HCT116 (cell line): ENCODE data around the gene CD99. TPM values are rescaled to one million over a fixed set of nuclear protein-coding genes. Genes with fewer than 3 reads are reported as not detected.

Source experiments
- ATAC-seq: fragments of 200-7000 bp; cut with Tn5 transposase; 2 replicates; pipeline ENCODE4 v1.9.1; 2020; ENCODE audit warnings: mild to moderate bottlenecking, moderate library complexity
- BruUV-seq: library from RNA; stranded (reverse); fragments of 400-500 nt; replicated peaks from 2 replicates; lab custom pipeline; 2021; lab: Mats Ljungman, UMichigan
- CTCF ChIA-PET: fragments of 300-600 bp; sonication (Branson Sonifier 250); formaldehyde crosslinking; loops from one replicate; lab custom pipeline; 2021; ENCODE audit warnings: antibody characterized with exemption; lab: Charles Lee
- POLR2A ChIA-PET: fragments of 300-600, 350-600 bp; sonication (Branson Sonifier 250); formaldehyde crosslinking; loops from one replicate; lab custom pipeline; 2021; ENCODE audit warnings: antibody characterized with exemption; lab: Charles Lee
- RAD21 ChIA-PET, 2 experiments: fragments of 300-600 bp; sonication (Branson Sonifier 250); formaldehyde crosslinking; loops; one replicate each; lab custom pipeline; 2023; ENCODE audit warnings: low total read pairs in 2 of 2; ENCODE audit not compliant: uncharacterized antibody in 2 of 2, unreplicated experiment in 2 of 2, low non-redundant PET in 1 of 2; lab: Charles Lee
- DNase-seq: peaks from one replicate; pipeline ENCODE4 v3.0.0-alpha.2; 2010; ENCODE audit warnings: low read depth, low spot score
- H2AFZ ChIP-seq: fragments of 200-600 bp; shearing (Covaris generic), sonication (generic); 2 replicates; pipeline ENCODE4 v1.6.1; 2017; ENCODE audit warnings: low read depth, mixed run types, mixed read lengths, antibody characterized with exemption, low read length; ENCODE audit not compliant: poor library complexity, severe bottlenecking
- H3K27ac ChIP-seq: 2 replicates; pipeline ENCODE4 v1.5.1; 2012; ENCODE audit warnings: low read depth, low read length
- H3K27me3 ChIP-seq: fragments of 200-600 bp; sonication (generic); 2 replicates; pipeline ENCODE4 v1.6.1; 2016; ENCODE audit warnings: mixed run types, low read length, mixed read lengths; ENCODE audit not compliant: insufficient read depth
- H3K36me3 ChIP-seq, 2 experiments: fragments of 200-500 bp in 1 of 2; fragments of 200-600 bp in 1 of 2; sonication (Bioruptor generic) in 1 of 2; sonication (generic) in 1 of 2; 2 replicates each; pipeline versions ENCODE4 v1.5.1 to v1.6.1; 2014 to 2016; ENCODE audit warnings: low read length in 2 of 2, inconsistent platforms in 1 of 2, mixed read lengths in 1 of 2, mixed run types in 1 of 2; ENCODE audit not compliant: insufficient read depth in 2 of 2, control insufficient read depth in 1 of 2
- H3K4me1 ChIP-seq, 2 experiments: fragments of 200-600 bp in 1 of 2; sonication (generic) in 1 of 2; 2 replicates each; pipeline versions ENCODE4 v1.5.1 to v1.6.1; 2012 to 2017; ENCODE audit warnings: low read length in 2 of 2, inconsistent platforms in 1 of 2, mild to moderate bottlenecking in 1 of 2, mixed read lengths in 1 of 2, mixed run types in 1 of 2, moderate library complexity in 1 of 2; ENCODE audit not compliant: insufficient read depth in 2 of 2, control insufficient read depth in 1 of 2
- H3K4me2 ChIP-seq: fragments of 200-600 bp; sonication (generic); 2 replicates; pipeline ENCODE4 v1.6.1; 2017; ENCODE audit warnings: mixed run types, low read length, mixed read lengths
- H3K4me3 ChIP-seq, 2 experiments: fragments of 200-600 bp in 1 of 2; sonication (generic) in 1 of 2; replicated peaks in 1 of 2; 2 replicates each; pipeline ENCODE4 v1.5.1; 2011 to 2016; ENCODE audit warnings: low read length in 2 of 2, control low read depth in 1 of 2, low read depth in 1 of 2, mild to moderate bottlenecking in 1 of 2, mixed read lengths in 1 of 2, mixed run types in 1 of 2
- H3K79me2 ChIP-seq: fragments of 200-600 bp; sonication (generic); 2 replicates; pipeline ENCODE4 v1.6.1; 2017; ENCODE audit warnings: mild to moderate bottlenecking, mixed run types, low read length, moderate library complexity, mixed read lengths; ENCODE audit not compliant: insufficient read depth
- H3K9ac ChIP-seq: fragments of 200-600 bp; sonication (generic); 2 replicates; pipeline ENCODE4 v1.6.1; 2016; ENCODE audit warnings: low read length, mixed read lengths
- H3K9me2 ChIP-seq: fragments of 200-600 bp; sonication (generic), shearing (Covaris generic); 2 replicates; pipeline ENCODE4 v1.6.1; 2017; ENCODE audit warnings: mixed run types, mild to moderate bottlenecking, moderate library complexity; ENCODE audit not compliant: insufficient read depth
- H3K9me3 ChIP-seq, 2 experiments: fragments of 200-500 bp in 1 of 2; fragments of 200-600 bp in 1 of 2; sonication (Bioruptor generic) in 1 of 2; sonication (generic) in 1 of 2; 2 replicates each; pipeline ENCODE4 v1.6.1; 2014 to 2017; ENCODE audit warnings: low read length in 2 of 2, mixed read lengths in 2 of 2, inconsistent platforms in 1 of 2, low read depth in 1 of 2, mild to moderate bottlenecking in 1 of 2, mixed run types in 1 of 2, moderate library complexity in 1 of 2; ENCODE audit not compliant: control insufficient read depth in 1 of 2, insufficient read depth in 1 of 2
- H4K20me1 ChIP-seq: fragments of 200-600 bp; sonication (generic), shearing (Covaris generic); 2 replicates; pipeline ENCODE4 v1.6.1; 2017; ENCODE audit warnings: mixed run types, mild to moderate bottlenecking, moderate library complexity; ENCODE audit not compliant: insufficient read depth
- ATF3 ChIP-seq: IDR thresholded peaks from 2 replicates; pipeline ENCODE4 v1.6.1; 2012
- CBX3 ChIP-seq: IDR thresholded peaks from 2 replicates; pipeline ENCODE4 v1.6.1; 2012; ENCODE audit warnings: low read depth
- CEBPB ChIP-seq: IDR thresholded peaks from 2 replicates; pipeline ENCODE4 v1.6.1; 2012; ENCODE audit warnings: low read depth
- CTCF ChIP-seq, 3 experiments: fragments of 200-600 bp in 1 of 3; sonication (generic) in 1 of 3; IDR thresholded peaks in 2 of 3; conservative IDR thresholded peaks in 1 of 3; 2 replicates each; pipeline ENCODE4 v1.5.1; 2012 to 2017; ENCODE audit warnings: low read depth in 2 of 3, low read length in 2 of 3, antibody characterized with exemption in 1 of 3, borderline replicate concordance in 1 of 3, control low read depth in 1 of 3, mild to moderate bottlenecking in 1 of 3, mixed read lengths in 1 of 3, mixed run types in 1 of 3, moderate library complexity in 1 of 3; ENCODE audit not compliant: insufficient read depth in 1 of 3
- EGR1 ChIP-seq: IDR thresholded peaks from 2 replicates; pipeline ENCODE4 v1.6.1; 2012; ENCODE audit warnings: low read depth
- ELF1 ChIP-seq: IDR thresholded peaks from 2 replicates; pipeline ENCODE4 v1.6.1; 2012; ENCODE audit warnings: low read depth, borderline replicate concordance
- EZH2 ChIP-seq: fragments of 200-600 bp; sonication (generic); IDR thresholded peaks from 2 replicates; pipeline ENCODE4 v1.6.1; 2017; ENCODE audit warnings: antibody characterized with exemption, mixed run types
- EZH2phosphoT487 ChIP-seq: fragments of 200-600 bp; IDR thresholded peaks from 2 replicates; pipeline ENCODE4 v1.6.1; 2018; ENCODE audit warnings: antibody characterized with exemption, borderline replicate concordance
- FOSL1 ChIP-seq: IDR thresholded peaks from 2 replicates; pipeline ENCODE4 v1.6.1; 2012; ENCODE audit warnings: low read depth
- JUND ChIP-seq: IDR thresholded peaks from 2 replicates; pipeline ENCODE4 v1.6.1; 2012
- POLR2A ChIP-seq: IDR thresholded peaks from 2 replicates; pipeline ENCODE4 v1.7.0; 2011; ENCODE audit warnings: borderline replicate concordance; ENCODE audit not compliant: insufficient read depth, insufficient read length; ENCODE audit errors: extremely low read depth
- POLR2AphosphoS5 ChIP-seq: IDR thresholded peaks from 2 replicates; pipeline ENCODE4 v1.6.1; 2011; ENCODE audit warnings: mild to moderate bottlenecking, low read depth, low read length, moderate library complexity
- RAD21 ChIP-seq: IDR thresholded peaks from 2 replicates; pipeline ENCODE4 v1.6.1; 2012; ENCODE audit warnings: low read depth, mild to moderate bottlenecking
- REST ChIP-seq: IDR thresholded peaks from 2 replicates; pipeline ENCODE4 v1.6.1; 2012; ENCODE audit warnings: low read depth
- SRF ChIP-seq: IDR thresholded peaks from 2 replicates; pipeline ENCODE4 v1.6.1; 2012; ENCODE audit warnings: low read depth
- intact Hi-C: fragments of 100-400 bp; cut with micrococcal nuclease; formaldehyde crosslinking; loops from 2 replicates; pipeline ENCODE4 v1.10.0; 2022
- total RNA-seq: library from RNA; stranded (reverse); gene quantifications from one replicate; pipeline ENCODE4 v1.2.1, GENCODE V29; 2021; ENCODE audit not compliant: unreplicated experiment

CD99 gene
- total RNA-seq, 1 experiment from 2014 or later = 59.6 TPM

DNA sequence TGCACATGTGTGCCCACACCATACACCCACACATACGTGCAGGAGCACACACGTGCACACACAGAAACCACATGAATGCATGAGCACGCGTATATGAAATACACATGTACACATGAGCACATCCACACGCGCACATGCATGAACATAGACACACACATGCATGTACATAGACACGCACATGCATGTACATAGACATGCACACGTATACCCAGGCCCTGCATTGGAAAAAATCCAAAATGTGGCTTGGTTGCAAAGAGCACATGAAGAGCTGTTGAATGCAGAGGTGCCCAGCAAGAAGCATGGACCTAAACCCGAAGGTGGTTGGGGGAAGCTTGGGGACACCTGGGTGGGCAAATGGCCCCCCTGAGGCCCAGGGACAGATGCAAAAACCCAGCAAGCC, 18.5 kb downstream of the CD99 start:
- no peaks in the 10 kb centered on the region for H3K9me2 ChIP-seq
- ATAC-seq = no peak
- no peak for TF ChIP-seq EGR1
- TF ChIP-seq, all 23 proteins: peak for 0
- Histone ChIP-seq H2AFZ (no peak overlapping the region), H3K27me3 (no peaks in the 10 kb centered on the region), H3K27ac (peak overlapping the region; percentile 62), H4K20me1 (no peaks in the 10 kb centered on the region), H3K9ac (peak overlapping the region; percentile 48; the same call in 1 of the 2 replicates), H3K4me2 (peak overlapping the region; percentile 66), H3K36me3 (no peaks in the 10 kb centered on the region), H3K4me3 (peak overlapping the region in 1 of 2 experiments; percentile 17; a peak in 2 of 4 replicates), H3K4me1 (peaks cover 11 to 46% of the 10 kb centered on the region in 2 experiments), H3K9me3 (no peaks in the 10 kb centered on the region), H3K79me2 (peaks cover 26% of the 10 kb centered on the region; the same call in 1 of the 2 replicates)
- BruUV-seq = no TSS peak
- ChIA-PET POLR2A (no interaction called here), CTCF (no interaction called here), RAD21 (no interaction called here)
- DNase-seq = no peak
- intact Hi-C loops = no loop called here

- Histone ChIP-seq H3K79me2 (peaks cover 22% of the 10 kb centered on the region; the same call in 1 of the 2 replicates), H3K4me3 (peak overlapping the region in 1 of 2 experiments; percentile 17; a peak in 2 of 4 replicates), H3K9me3 (no peaks in the 10 kb centered on the region), H3K27ac (peak overlapping the region; percentile 62), H3K9me2 (no peaks in the 10 kb centered on the region), H2AFZ (no peak overlapping the region), H3K36me3 (no peaks in the 10 kb centered on the region), H3K9ac (peak overlapping the region; percentile 48), H3K4me2 (peak overlapping the region; percentile 66), H3K4me1 (peaks cover 11 to 46% of the 10 kb centered on the region in 2 experiments), H3K27me3 (no peaks in the 10 kb centered on the region), H4K20me1 (no peaks in the 10 kb centered on the region)
- intact Hi-C loops = no loop called here
- POLR2A ChIA-PET = no interaction called here
- ATAC-seq = peak; percentile 71
- BruUV-seq = no TSS peak
- RAD21 ChIA-PET = no interaction called here
- CTCF ChIA-PET = no interaction called here
- DNase-seq = peak; percentile 51
- TF ChIP-seq EZH2 = no peak
- no peak for TF ChIP-seq ELF1
- TF ChIP-seq EZH2phosphoT487 = no peak
- TF ChIP-seq RAD21 = no peak
- no peak for TF ChIP-seq POLR2AphosphoS5
- no peak for TF ChIP-seq CTCF (IDR thresholded peaks at IDR 0.05 in 2 of 3, conservative IDR thresholded peaks at IDR 0.05 in 1 of 3; ENCODE audit: borderline replicate concordance in 1 of 3, insufficient read depth in 1 of 3, low read depth in 2 of 3, low read length in 2 of 3)
- no peak for TF ChIP-seq REST
- TF ChIP-seq FOSL1 = no peak
- TF ChIP-seq CEBPB = no peak
- no peak for TF ChIP-seq SRF
- no peak for TF ChIP-seq ATF3
- no peak for TF ChIP-seq CBX3
- no peak for TF ChIP-seq POLR2A
- no peak for TF ChIP-seq JUND
Measured at GRCh38 chrX:2710041-2710840, 19.1 kb downstream of the CD99 start.
